Measurements from ENCODE around the gene SRRM2.

Gene SRRM2

GRCh38 chr16:2739625-2740430 is 12.6 kb upstream of the SRRM2 start:
- DNase-seq (ENCODE audit: low read depth) = no peak

GRCh38 chr16:2740476-2740875 is 12.0 kb upstream of the SRRM2 start:
- DNase-seq (ENCODE audit: low read depth) = no peak

- DNase-seq (ENCODE audit: low read depth) = no peak
Measured at GRCh38 chr16:2741168-2741567, 11.3 kb upstream of the SRRM2 start.

- DNase-seq (ENCODE audit: low read depth) = no peak
Measured at GRCh38 chr16:2742323-2743006, 10.0 kb upstream of the SRRM2 start.

GRCh38 chr16:2743007-2743810 is 9.2 kb upstream of the SRRM2 start:
- DNase-seq (ENCODE audit: low read depth) = no peak

- DNase-seq (ENCODE audit: low read depth) = no peak
Measured at GRCh38 chr16:2744711-2745110, 7.7 kb upstream of the SRRM2 start.

- DNase-seq (ENCODE audit: low read depth) = no peak
Measured at GRCh38 chr16:2745116-2745890, 7.1 kb upstream of the SRRM2 start.

- no peak for DNase-seq (ENCODE audit: low read depth)
Measured at GRCh38 chr16:2745961-2746360, 6.5 kb upstream of the SRRM2 start.

GRCh38 chr16:2748757-2749455 is 3.5 kb upstream of the SRRM2 start:
- no peak for DNase-seq (ENCODE audit: low read depth)

GRCh38 chr16:2749476-2749875 is 3.0 kb upstream of the SRRM2 start:
- no peak for DNase-seq (ENCODE audit: low read depth)

GRCh38 chr16:2749936-2750335 is 2.5 kb upstream of the SRRM2 start:
- no peak for DNase-seq (ENCODE audit: low read depth)

GRCh38 chr16:2751577-2752034 is 832 bp upstream of the SRRM2 start:
- DNase-seq (ENCODE audit: low read depth) = no peak

GRCh38 chr16:2752850-2753732 is 653 bp downstream of the SRRM2 start:
- peak; percentile 65 for DNase-seq (ENCODE audit: low read depth)

- no peak for DNase-seq (ENCODE audit: low read depth)
Measured at GRCh38 chr16:2753733-2754020, 1.2 kb downstream of the SRRM2 start.

GRCh38 chr16:2755158-2755557 is 2.7 kb downstream of the SRRM2 start:
- DNase-seq (ENCODE audit: low read depth) = no peak

GRCh38 chr16:2756288-2757015 is 4.0 kb downstream of the SRRM2 start:
- no peak for DNase-seq (ENCODE audit: low read depth)

GRCh38 chr16:2757344-2757743 is 4.9 kb downstream of the SRRM2 start:
- DNase-seq (ENCODE audit: low read depth) = no peak

GRCh38 chr16:2761472-2761871 is 9.0 kb downstream of the SRRM2 start:
- no peak for DNase-seq (ENCODE audit: low read depth)

- no peak for DNase-seq (ENCODE audit: low read depth)
Measured at GRCh38 chr16:2761886-2762583, 9.6 kb downstream of the SRRM2 start.
